Endothelial cell (in vitro differentiated cells): ENCODE measurements around the gene STEAP3. TPM values are rescaled to one million over a fixed set of nuclear protein-coding genes. Genes with fewer than 3 reads are reported as not detected.
A peak's percentile ranks its signal among the peaks of the same experiment; 100 is the strongest.

Experiments used
- DNase-seq: peaks from one replicate; pipeline ENCODE4 v3.0.0; 2021; ENCODE audit warnings: low spot score
- H3K27ac Mint-ChIP-seq: one replicate; pipeline ENCODE4 v1.8.0; 2021; ENCODE audit warnings: mixed read lengths, inconsistent platforms; ENCODE audit not compliant: unreplicated experiment
- H3K27me3 Mint-ChIP-seq: one replicate; pipeline ENCODE4 v1.8.0; 2021; ENCODE audit warnings: mild to moderate bottlenecking, moderate library complexity, mixed read lengths, inconsistent platforms; ENCODE audit not compliant: unreplicated experiment
- H3K36me3 Mint-ChIP-seq: one replicate; pipeline ENCODE4 v1.8.0; 2021; ENCODE audit warnings: mild to moderate bottlenecking, low read depth, mixed read lengths, inconsistent platforms; ENCODE audit not compliant: unreplicated experiment
- H3K4me1 Mint-ChIP-seq: one replicate; pipeline ENCODE4 v1.8.0; 2021; ENCODE audit warnings: mild to moderate bottlenecking, mixed read lengths, inconsistent platforms; ENCODE audit not compliant: unreplicated experiment
- H3K4me3 Mint-ChIP-seq: one replicate; pipeline ENCODE4 v1.8.0; 2021; ENCODE audit warnings: mild to moderate bottlenecking, mixed read lengths, inconsistent platforms; ENCODE audit not compliant: unreplicated experiment
- H3K9me3 Mint-ChIP-seq: one replicate; pipeline ENCODE4 v1.8.0; 2021; ENCODE audit warnings: mixed read lengths, inconsistent platforms; ENCODE audit not compliant: unreplicated experiment
- CTCF ChIP-seq: fragments of 200-600 bp; sonication (generic); IDR thresholded peaks from one replicate; pipeline ENCODE4 v1.5.0; 2021; ENCODE audit warnings: antibody characterized with exemption; ENCODE audit not compliant: unreplicated experiment
- long read RNA-seq: library from polyadenylated mRNA; unstranded; transcript quantifications from one replicate; pipeline ENCODE4 v2.0.0, GENCODE V29; 2020; ENCODE audit not compliant: unreplicated experiment
- total RNA-seq: library from RNA; stranded (reverse); fragmentation: NEBNext Ultra II Directional; extraction: Animal tissue kit (Norgen Biotek cat#: 25700); gene quantifications from one replicate; pipeline ENCODE4 v1.2.1, GENCODE V29; 2021; ENCODE audit not compliant: unreplicated experiment

The STEAP3 gene
- 17.9 TPM for total RNA-seq
- long read RNA-seq, full-length matches to known transcripts, result 10 of 13 reads
- long read RNA-seq, partial matches to known transcripts, result 2 of 13 reads
- long read RNA-seq, other reads (novel, unspliced or antisense), result 1 of 13 reads

- Mint-ChIP-seq H3K4me3 (peak within 1 kb of the TSS; percentile 59), H3K27me3 (peaks cover 4% of the 10 kb centered on the region), H3K27ac (no peak within 1 kb of the TSS), H3K4me1 (peaks cover 37% of the 10 kb centered on the region), H3K9me3 (no peaks in the 10 kb centered on the region), H3K36me3 (no peaks in the 10 kb centered on the region)
- no peak for TF ChIP-seq CTCF
- DNase-seq, result peak; percentile 68
These were observed at the start of gene STEAP3 for GRCh38 chr2:119223521-119224390. STEAP3 (plus strand) TSS chr2:119223834; CDS start chr2:119231013, 7,179 bp downstream.

GRCh38 chr2:119174216-119174992, 49.2 kb upstream of the STEAP3 start:
- no peaks in the 10 kb centered on the region for H3K9me3 Mint-ChIP-seq
- TF ChIP-seq CTCF, result peak; percentile 97
- H3K27ac Mint-ChIP-seq, result no peak overlapping the region
- peaks cover 2% of the 10 kb centered on the region for H3K27me3 Mint-ChIP-seq
- H3K36me3 Mint-ChIP-seq, result no peaks in the 10 kb centered on the region
- H3K4me3 Mint-ChIP-seq, result no peak overlapping the region
- peak; percentile 80 for DNase-seq
- no peaks in the 10 kb centered on the region for H3K4me1 Mint-ChIP-seq

GRCh38 chr2:119174993-119175347, 48.7 kb upstream of the STEAP3 start:
- H3K4me1 Mint-ChIP-seq, result no peaks in the 10 kb centered on the region
- no peak overlapping the region for H3K27ac Mint-ChIP-seq

GRCh38 chr2:119175517-119175916, 48.1 kb upstream of the STEAP3 start:
- H3K4me1 Mint-ChIP-seq, result no peaks in the 10 kb centered on the region
- H3K4me3 Mint-ChIP-seq, result no peak overlapping the region
- H3K9me3 Mint-ChIP-seq, result no peaks in the 10 kb centered on the region
- H3K27me3 Mint-ChIP-seq, result peaks cover 2% of the 10 kb centered on the region
- no peak overlapping the region for H3K27ac Mint-ChIP-seq
- no peak for TF ChIP-seq CTCF
- no peaks in the 10 kb centered on the region for H3K36me3 Mint-ChIP-seq
- DNase-seq, result no peak

More at GRCh38 chr2:119174993-119175347, 48.7 kb upstream of the STEAP3 start:
- TF ChIP-seq CTCF, result no peak
- H3K36me3 Mint-ChIP-seq, result no peaks in the 10 kb centered on the region
- H3K27me3 Mint-ChIP-seq, result peaks cover 2% of the 10 kb centered on the region
- DNase-seq, result no peak
- no peaks in the 10 kb centered on the region for H3K9me3 Mint-ChIP-seq
- no peak overlapping the region for H3K4me3 Mint-ChIP-seq
